ENCODE results near the gene TMEM255B. TPM values are rescaled to one million over a fixed set of nuclear protein-coding genes. Genes with fewer than 3 reads are reported as not detected.
A peak's percentile ranks its signal among the peaks of the same experiment; 100 is the strongest.
"Not testable (repeated sequence)": the region's sequence is repeated elsewhere in the genome, so short reads cannot be mapped to it uniquely, and the experiment has no call there.

Gene TMEM255B
- 0.86 and 1.4 TPM in 2 replicates for total RNA-seq (2014; rRNA removed; shearing (Covaris generic); ENCODE audit: low replicate concordance)

GRCh38 chr13:113758651-113759524 lies at the start of gene TMEM255B:
TMEM255B (plus strand) TSS chr13:113759226; CDS start chr13:113759270, 44 bp downstream.
- Histone ChIP-seq H3K9me3 (ENCODE audit: low read length) (no peaks in the 10 kb centered on the region), H3K27ac (ENCODE audit: low read length) (peak within 1 kb of the TSS; percentile 83), H2AFZ (ENCODE audit: low read length) (peak within 1 kb of the TSS; percentile 100), H3K9ac (ENCODE audit: low read length) (peak within 1 kb of the TSS; percentile 92), H3K4me3 (ENCODE audit: low read length) (peak within 1 kb of the TSS; percentile 87), H3K36me3 (ENCODE audit: insufficient read depth, low read length) (no peaks in the 10 kb centered on the region), H4K20me1 (ENCODE audit: insufficient read depth, low read depth, low read length) (0 out of 2 replicates have a peak, but pooled peaks cover 4% of the 10 kb centered on the region), H3K79me2 (ENCODE audit: low read length) (no peaks in the 10 kb centered on the region), H3K4me1 (ENCODE audit: low read length) (peaks cover 19% of the 10 kb centered on the region), H3K4me2 (ENCODE audit: low read depth, low read length, poor library complexity, severe bottlenecking) (peak within 1 kb of the TSS; percentile 100), H3K27me3 (ENCODE audit: low read length) (no peaks in the 10 kb centered on the region), H3K9me2 (replicated peaks; ENCODE audit: insufficient read depth, low read length) (no peaks in the 10 kb centered on the region)
- DNase-seq = peak; percentile 91

GRCh38 chr13:113722921-113723320 lies 36.1 kb upstream of the TMEM255B start:
- Histone ChIP-seq H3K4me2 (ENCODE audit: low read depth, low read length, poor library complexity, severe bottlenecking) (no peak overlapping the region), H3K27ac (ENCODE audit: low read length) (no peak overlapping the region), H3K79me2 (ENCODE audit: low read length) (no peaks in the 10 kb centered on the region), H3K4me3 (ENCODE audit: low read length) (no peak overlapping the region), H3K36me3 (ENCODE audit: insufficient read depth, low read length) (no peaks in the 10 kb centered on the region), H3K27me3 (ENCODE audit: low read length) (no peaks in the 10 kb centered on the region), H3K9me3 (ENCODE audit: low read length) (no peaks in the 10 kb centered on the region; the same call in 1 of the 2 replicates), H3K4me1 (ENCODE audit: low read length) (no peaks in the 10 kb centered on the region), H3K9ac (ENCODE audit: low read length) (no peak overlapping the region), H2AFZ (ENCODE audit: low read length) (no peak overlapping the region), H3K9me2 (replicated peaks; ENCODE audit: insufficient read depth, low read length) (no peaks in the 10 kb centered on the region), H4K20me1 (ENCODE audit: insufficient read depth, low read depth, low read length) (no peaks in the 10 kb centered on the region)
- no peak for DNase-seq

- Histone ChIP-seq H3K27me3 (ENCODE audit: low read length) (no peaks in the 10 kb centered on the region), H3K9me3 (ENCODE audit: low read length) (no peaks in the 10 kb centered on the region; the same call in 1 of the 2 replicates), H3K4me2 (ENCODE audit: low read depth, low read length, poor library complexity, severe bottlenecking) (no peak overlapping the region), H3K9ac (ENCODE audit: low read length) (no peak overlapping the region), H3K9me2 (replicated peaks; ENCODE audit: insufficient read depth, low read length) (no peaks in the 10 kb centered on the region), H3K27ac (ENCODE audit: low read length) (no peak overlapping the region), H3K4me1 (ENCODE audit: low read length) (no peaks in the 10 kb centered on the region), H3K79me2 (ENCODE audit: low read length) (no peaks in the 10 kb centered on the region), H4K20me1 (ENCODE audit: insufficient read depth, low read depth, low read length) (no peaks in the 10 kb centered on the region), H2AFZ (ENCODE audit: low read length) (no peak overlapping the region), H3K4me3 (ENCODE audit: low read length) (no peak overlapping the region), H3K36me3 (ENCODE audit: insufficient read depth, low read length) (no peaks in the 10 kb centered on the region)
- no peak for DNase-seq
These were observed 35.5 kb upstream of the TMEM255B start for GRCh38 chr13:113723410-113724015.

- H3K9me3 ChIP-seq (ENCODE audit: low read length) = no peaks in the 10 kb centered on the region; the same call in 1 of the 2 replicates
- no peak overlapping the region for H2AFZ ChIP-seq (ENCODE audit: low read length)
- H3K36me3 ChIP-seq (ENCODE audit: insufficient read depth, low read length) = no peaks in the 10 kb centered on the region
- no peak overlapping the region for H3K4me2 ChIP-seq (ENCODE audit: low read depth, low read length, poor library complexity, severe bottlenecking)
- H3K27me3 ChIP-seq (ENCODE audit: low read length) = no peaks in the 10 kb centered on the region
- H3K9ac ChIP-seq (ENCODE audit: low read length) = no peak overlapping the region
- no peaks in the 10 kb centered on the region for H3K79me2 ChIP-seq (ENCODE audit: low read length)
- H3K27ac ChIP-seq (ENCODE audit: low read length) = no peak overlapping the region
- DNase-seq = no peak
- H3K4me3 ChIP-seq (ENCODE audit: low read length) = no peak overlapping the region
- no peaks in the 10 kb centered on the region for H4K20me1 ChIP-seq (ENCODE audit: insufficient read depth, low read depth, low read length)
- no peaks in the 10 kb centered on the region for H3K9me2 ChIP-seq (replicated peaks; ENCODE audit: insufficient read depth, low read length)
- H3K4me1 ChIP-seq (ENCODE audit: low read length) = no peaks in the 10 kb centered on the region
These were observed 34.8 kb upstream of the TMEM255B start for GRCh38 chr13:113724016-113724758.

GRCh38 chr13:113724780-113725315 lies 34.2 kb upstream of the TMEM255B start:
- H3K27me3 ChIP-seq (ENCODE audit: low read length) = no peaks in the 10 kb centered on the region
- no peak overlapping the region for H3K9ac ChIP-seq (ENCODE audit: low read length)
- H3K27ac ChIP-seq (ENCODE audit: low read length) = no peak overlapping the region
- H2AFZ ChIP-seq (ENCODE audit: low read length) = no peak overlapping the region
- H3K4me1 ChIP-seq (ENCODE audit: low read length) = no peaks in the 10 kb centered on the region
- H3K9me3 ChIP-seq (ENCODE audit: low read length) = no peaks in the 10 kb centered on the region; the same call in 1 of the 2 replicates
- H4K20me1 ChIP-seq (ENCODE audit: insufficient read depth, low read depth, low read length) = no peaks in the 10 kb centered on the region
- no peaks in the 10 kb centered on the region for H3K9me2 ChIP-seq (replicated peaks; ENCODE audit: insufficient read depth, low read length)
- H3K79me2 ChIP-seq (ENCODE audit: low read length) = no peaks in the 10 kb centered on the region
- no peak overlapping the region for H3K4me2 ChIP-seq (ENCODE audit: low read depth, low read length, poor library complexity, severe bottlenecking)
- no peaks in the 10 kb centered on the region for H3K36me3 ChIP-seq (ENCODE audit: insufficient read depth, low read length)
- DNase-seq = peak; percentile 78
- H3K4me3 ChIP-seq (ENCODE audit: low read length) = no peak overlapping the region

- H3K27me3 ChIP-seq (ENCODE audit: low read length); DNase-seq; H3K79me2 ChIP-seq (ENCODE audit: low read length); H3K9ac ChIP-seq (ENCODE audit: low read length); H3K9me2 ChIP-seq (replicated peaks; ENCODE audit: insufficient read depth, low read length); H3K4me3 ChIP-seq (ENCODE audit: low read length); H3K4me2 ChIP-seq (ENCODE audit: low read depth, low read length, poor library complexity, severe bottlenecking); H2AFZ ChIP-seq (ENCODE audit: low read length); H3K27ac ChIP-seq (ENCODE audit: low read length); H4K20me1 ChIP-seq (ENCODE audit: insufficient read depth, low read depth, low read length); H3K9me3 ChIP-seq (ENCODE audit: low read length); H3K36me3 ChIP-seq (ENCODE audit: insufficient read depth, low read length); H3K4me1 ChIP-seq (ENCODE audit: low read length): not testable (repeated sequence)
These were observed 33.5 kb upstream of the TMEM255B start for GRCh38 chr13:113725329-113726105.

- H3K9me2 ChIP-seq (replicated peaks; ENCODE audit: insufficient read depth, low read length); H3K4me3 ChIP-seq (ENCODE audit: low read length); H3K9me3 ChIP-seq (ENCODE audit: low read length); H4K20me1 ChIP-seq (ENCODE audit: insufficient read depth, low read depth, low read length); H3K4me1 ChIP-seq (ENCODE audit: low read length); H2AFZ ChIP-seq (ENCODE audit: low read length); H3K4me2 ChIP-seq (ENCODE audit: low read depth, low read length, poor library complexity, severe bottlenecking); DNase-seq; H3K79me2 ChIP-seq (ENCODE audit: low read length); H3K27ac ChIP-seq (ENCODE audit: low read length); H3K9ac ChIP-seq (ENCODE audit: low read length); H3K36me3 ChIP-seq (ENCODE audit: insufficient read depth, low read length); H3K27me3 ChIP-seq (ENCODE audit: low read length): not testable (repeated sequence)
These were observed 32.8 kb upstream of the TMEM255B start for GRCh38 chr13:113726106-113726821.

Data from Karpas-422 (cell line).